ENCODE measurements around the gene SYNJ1. TPM values are rescaled to one million over a fixed set of nuclear protein-coding genes. Genes with fewer than 3 reads are reported as not detected.
"Not testable (repeated sequence)": the region's sequence is repeated elsewhere in the genome, so short reads cannot be mapped to it uniquely, and the experiment has no call there.

The SYNJ1 gene
- total RNA-seq, 1 donor from 2014 or later = 36.8 TPM

DNA sequence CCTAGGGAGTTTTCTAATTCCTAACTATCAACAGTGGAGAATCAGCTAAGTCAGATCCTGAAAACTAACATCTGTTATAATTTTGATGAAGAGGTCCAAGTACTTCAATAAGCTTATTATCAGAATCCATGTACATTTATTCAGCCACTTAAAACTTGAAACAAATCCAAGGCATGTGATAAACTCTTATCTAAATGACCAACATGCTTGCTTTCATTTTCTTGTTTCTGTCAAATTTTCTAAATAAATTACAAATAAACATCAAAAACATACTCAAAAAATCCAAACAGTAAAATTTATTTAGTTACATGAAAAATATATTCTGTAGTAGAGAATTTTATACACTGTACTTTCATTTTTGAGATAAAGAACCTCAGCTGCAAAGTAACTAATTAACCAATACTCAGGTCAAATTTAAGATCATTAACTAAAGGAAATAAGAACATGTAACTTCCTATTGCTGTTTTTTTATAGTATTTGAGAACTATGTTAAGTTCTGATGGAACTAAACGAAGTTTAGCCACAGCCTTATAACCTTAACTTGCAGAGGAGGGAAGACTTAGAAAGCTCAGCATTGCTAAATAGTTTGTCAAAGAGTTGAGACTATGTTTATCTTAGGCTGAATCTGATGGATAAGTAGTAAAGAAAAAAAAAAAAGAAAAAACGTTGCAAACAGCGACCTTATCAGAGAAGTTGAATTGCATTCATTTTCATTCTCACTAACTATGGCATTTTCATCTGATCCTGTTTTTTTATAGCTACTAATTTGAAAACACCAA, 44.9 kb downstream of the SYNJ1 start:
- no peak overlapping the region for H3K4me3 Mint-ChIP-seq (ENCODE audit: unreplicated experiment)
- H3K4me1 Mint-ChIP-seq (ENCODE audit: low read depth, unreplicated experiment) = no peaks in the 10 kb centered on the region
- no peaks in the 10 kb centered on the region for H3K36me3 Mint-ChIP-seq (ENCODE audit: unreplicated experiment)
- H3K9me3 Mint-ChIP-seq (ENCODE audit: unreplicated experiment) = no peaks in the 10 kb centered on the region
- H3K27ac Mint-ChIP-seq (ENCODE audit: unreplicated experiment) = no peak overlapping the region
- H3K27me3 Mint-ChIP-seq (ENCODE audit: unreplicated experiment) = no peaks in the 10 kb centered on the region
- DNase-seq = no peak
- no peak for TF ChIP-seq CTCF (IDR thresholded peaks at IDR 0.05; ENCODE audit: partially characterized antibody, unreplicated experiment)

DNA sequence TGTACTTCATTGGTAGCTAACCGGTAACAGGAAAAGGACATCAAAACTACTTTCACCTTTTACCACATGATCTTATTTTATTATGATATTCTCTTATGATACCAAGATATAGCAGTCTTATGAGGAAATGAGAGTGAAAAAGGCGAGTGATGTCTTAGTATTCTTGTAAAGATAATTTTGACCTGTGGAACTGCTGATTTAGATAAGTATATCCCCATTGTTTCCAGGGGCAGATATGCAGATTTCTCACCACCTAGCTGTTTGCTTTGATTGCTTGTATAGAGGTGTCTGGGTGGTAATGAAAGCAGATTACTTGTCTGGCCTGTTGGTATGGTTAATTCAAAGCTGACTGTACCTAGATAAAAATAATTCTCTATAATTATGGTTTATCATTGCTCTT, 53.1 kb downstream of the SYNJ1 start:
- Mint-ChIP-seq H3K9me3 (ENCODE audit: unreplicated experiment) (no peaks in the 10 kb centered on the region), H3K4me3 (ENCODE audit: unreplicated experiment) (no peak overlapping the region), H3K4me1 (ENCODE audit: low read depth, unreplicated experiment) (no peaks in the 10 kb centered on the region), H3K36me3 (ENCODE audit: unreplicated experiment) (no peaks in the 10 kb centered on the region), H3K27me3 (ENCODE audit: unreplicated experiment) (no peaks in the 10 kb centered on the region), H3K27ac (ENCODE audit: unreplicated experiment) (no peak overlapping the region)
- no peak for TF ChIP-seq CTCF (IDR thresholded peaks at IDR 0.05; ENCODE audit: partially characterized antibody, unreplicated experiment)
- DNase-seq = no peak

GRCh38 chr21:32674038-32674437, 53.8 kb downstream of the SYNJ1 start:
- Mint-ChIP-seq H3K27me3 (ENCODE audit: unreplicated experiment) (no peaks in the 10 kb centered on the region), H3K4me1 (ENCODE audit: low read depth, unreplicated experiment) (no peaks in the 10 kb centered on the region), H3K4me3 (ENCODE audit: unreplicated experiment) (no peak overlapping the region), H3K36me3 (ENCODE audit: unreplicated experiment) (no peaks in the 10 kb centered on the region), H3K9me3 (ENCODE audit: unreplicated experiment) (no peaks in the 10 kb centered on the region), H3K27ac (ENCODE audit: unreplicated experiment) (no peak overlapping the region)
- no peak for DNase-seq
- no peak for TF ChIP-seq CTCF (IDR thresholded peaks at IDR 0.05; ENCODE audit: partially characterized antibody, unreplicated experiment)

DNA sequence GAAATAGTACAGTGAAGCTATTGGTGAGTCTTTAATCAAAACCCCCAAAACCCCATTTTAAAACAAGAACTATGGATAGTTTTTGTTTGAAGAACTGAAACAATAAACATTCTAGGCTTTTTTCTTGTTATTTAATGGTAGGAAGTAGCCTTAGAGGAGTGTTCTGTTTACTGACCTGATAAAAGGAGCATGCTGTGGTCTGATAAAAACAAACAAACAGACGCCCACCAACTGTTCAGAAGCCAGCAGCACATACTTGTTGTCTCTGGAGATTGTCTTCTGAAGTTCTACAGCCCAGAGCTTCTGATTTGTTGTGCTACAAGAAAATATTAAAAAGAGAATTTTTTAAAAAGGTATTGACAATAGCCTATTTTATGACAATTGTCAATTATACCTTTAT, 61.6 kb downstream of the SYNJ1 start:
- TF ChIP-seq CTCF (IDR thresholded peaks at IDR 0.05; ENCODE audit: partially characterized antibody, unreplicated experiment) = no peak
- peaks cover 2% of the 10 kb centered on the region for H3K27me3 Mint-ChIP-seq (ENCODE audit: unreplicated experiment)
- H3K4me1 Mint-ChIP-seq (ENCODE audit: low read depth, unreplicated experiment) = no peaks in the 10 kb centered on the region
- no peak overlapping the region for H3K4me3 Mint-ChIP-seq (ENCODE audit: unreplicated experiment)
- no peak for DNase-seq
- no peak overlapping the region for H3K27ac Mint-ChIP-seq (ENCODE audit: unreplicated experiment)
- peaks cover 34% of the 10 kb centered on the region for H3K36me3 Mint-ChIP-seq (ENCODE audit: unreplicated experiment)
- H3K9me3 Mint-ChIP-seq (ENCODE audit: unreplicated experiment) = peaks cover 2% of the 10 kb centered on the region

- DNase-seq; H3K4me3 Mint-ChIP-seq (ENCODE audit: unreplicated experiment); H3K9me3 Mint-ChIP-seq (ENCODE audit: unreplicated experiment); H3K27ac Mint-ChIP-seq (ENCODE audit: unreplicated experiment); H3K27me3 Mint-ChIP-seq (ENCODE audit: unreplicated experiment); H3K4me1 Mint-ChIP-seq (ENCODE audit: low read depth, unreplicated experiment): not testable (repeated sequence)
- H3K36me3 Mint-ChIP-seq (ENCODE audit: unreplicated experiment) = peaks cover 38% of the 10 kb centered on the region
Observed at GRCh38 chr21:32664095-32664494, 63.7 kb downstream of the SYNJ1 start.

DNA sequence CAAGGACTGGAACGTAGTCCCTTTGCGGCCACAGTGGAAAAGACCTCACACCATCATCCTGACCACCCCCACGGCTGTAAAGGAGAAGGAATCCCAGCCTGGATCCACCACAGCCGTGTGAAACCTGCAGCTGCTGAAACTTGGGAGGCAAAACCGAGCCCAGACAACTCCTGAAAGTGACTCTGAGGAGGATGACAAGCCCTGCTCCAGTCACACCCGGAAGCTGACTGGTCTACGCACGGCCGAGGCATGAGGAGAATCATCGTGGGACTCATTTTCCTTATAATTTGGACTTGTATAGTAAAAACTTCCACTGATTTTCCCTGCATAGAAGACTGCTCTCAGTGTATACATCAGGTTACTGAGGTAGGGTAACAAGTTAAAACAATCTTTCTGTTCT, 65.8 kb downstream of the SYNJ1 start:
- H3K4me1 Mint-ChIP-seq (ENCODE audit: low read depth, unreplicated experiment); H3K27me3 Mint-ChIP-seq (ENCODE audit: unreplicated experiment); DNase-seq; H3K9me3 Mint-ChIP-seq (ENCODE audit: unreplicated experiment); H3K27ac Mint-ChIP-seq (ENCODE audit: unreplicated experiment); H3K4me3 Mint-ChIP-seq (ENCODE audit: unreplicated experiment): not testable (repeated sequence)
- H3K36me3 Mint-ChIP-seq (ENCODE audit: unreplicated experiment) = peaks cover 38% of the 10 kb centered on the region

- DNase-seq; H3K27ac Mint-ChIP-seq (ENCODE audit: unreplicated experiment); H3K9me3 Mint-ChIP-seq (ENCODE audit: unreplicated experiment); H3K4me1 Mint-ChIP-seq (ENCODE audit: low read depth, unreplicated experiment); H3K4me3 Mint-ChIP-seq (ENCODE audit: unreplicated experiment); H3K27me3 Mint-ChIP-seq (ENCODE audit: unreplicated experiment): not testable (repeated sequence)
- peaks cover 38% of the 10 kb centered on the region for H3K36me3 Mint-ChIP-seq (ENCODE audit: unreplicated experiment)
Observed at GRCh38 chr21:32661026-32661782, 66.6 kb downstream of the SYNJ1 start.

Measured in glutamatergic neuron (in vitro differentiated cells).